NK-92 (cell line): ENCODE data around the gene YTHDF2.
"Not testable (repeated sequence)": the region's sequence is repeated elsewhere in the genome, so short reads cannot be mapped to it uniquely, and the experiment has no call there.

Experiments used
- DNase-seq: peaks from one replicate; lab custom pipeline; 2025; ENCODE audit not compliant: unreplicated experiment; lab: John Stamatoyannopoulos, UW

YTHDF2 gene

GRCh38 chr1:28736450-28737306 is at the start of gene YTHDF2:
Gene YTHDF2 (plus strand): TSS chr1:28736940. CDS start chr1:28737121, 181 bp downstream.
- DNase-seq = peak; percentile 76

- DNase-seq = not testable (repeated sequence)
Measured at GRCh38 chr1:28691627-28692026, 45.1 kb upstream of the YTHDF2 start.

- DNase-seq = no peak
Measured at GRCh38 chr1:28703629-28704028, 33.1 kb upstream of the YTHDF2 start.

- no peak for DNase-seq
Measured at GRCh38 chr1:28716336-28716735, 20.4 kb upstream of the YTHDF2 start.

- no peak for DNase-seq
Measured at GRCh38 chr1:28718166-28718565, 18.6 kb upstream of the YTHDF2 start.

GRCh38 chr1:28718586-28719331 is 18.0 kb upstream of the YTHDF2 start:
- no peak for DNase-seq

- no peak for DNase-seq
Measured at GRCh38 chr1:28719332-28719619, 17.5 kb upstream of the YTHDF2 start.

- DNase-seq = no peak
Measured at GRCh38 chr1:28720376-28720775, 16.4 kb upstream of the YTHDF2 start.

- not testable (repeated sequence) for DNase-seq
Measured at GRCh38 chr1:28721927-28722326, 14.8 kb upstream of the YTHDF2 start.

GRCh38 chr1:28725365-28725764 is 11.4 kb upstream of the YTHDF2 start:
- not testable (repeated sequence) for DNase-seq

- DNase-seq = no peak
Measured at GRCh38 chr1:28735961-28736449, 735 bp upstream of the YTHDF2 start.

GRCh38 chr1:28737307-28738132 is 780 bp downstream of the YTHDF2 start:
- no peak for DNase-seq

GRCh38 chr1:28740118-28740517 is 3.4 kb downstream of the YTHDF2 start:
- no peak for DNase-seq

GRCh38 chr1:28744184-28744583 is 7.4 kb downstream of the YTHDF2 start:
- no peak for DNase-seq

- DNase-seq = no peak
Measured at GRCh38 chr1:28745653-28746173, 9.0 kb downstream of the YTHDF2 start.

GRCh38 chr1:28750330-28750729 is 13.6 kb downstream of the YTHDF2 start:
- DNase-seq = no peak

GRCh38 chr1:28750771-28751294 is 14.1 kb downstream of the YTHDF2 start:
- DNase-seq = not testable (repeated sequence)

- DNase-seq = no peak
Measured at GRCh38 chr1:28751315-28752060, 14.7 kb downstream of the YTHDF2 start.

- no peak for DNase-seq
Measured at GRCh38 chr1:28755701-28756100, 19.0 kb downstream of the YTHDF2 start.

- DNase-seq = no peak
Measured at GRCh38 chr1:28756846-28757245, 20.1 kb downstream of the YTHDF2 start.
